ENCODE measurements around the gene MAPK4. TPM values are rescaled to one million over a fixed set of nuclear protein-coding genes. Genes with fewer than 3 reads are reported as not detected.

The MAPK4 gene
- total and polyA plus RNA-seq, 10 of the 15 experiments (the other 5 are each of a cell fraction or from before 2014, with no cell fraction given): 0.03 to 0.11 (median 0.06) TPM; not detected in 4

GRCh38 chr18:50614838-50615237 lies 55.0 kb downstream of the MAPK4 start:
- in situ Hi-C loops (cut with MboI) (no loop called here), intact Hi-C loops (cut with micrococcal nuclease; ENCODE audit: unreplicated experiment) (no loop called here)
- WGBS (ENCODE audit: insufficient coverage, insufficient replicate concordance, low lambda C conversion rate, missing lambda C conversion rate): 86% methylated on average over 5 of the region's 5 CpGs
- Histone ChIP-seq H3K9me3 (replicated peaks; ENCODE audit: control insufficient read depth, insufficient read depth, low read length) (no peaks in the 10 kb centered on the region; the same call in 2 of the 3 replicates), H2AFZ (ENCODE audit: control insufficient read depth, low read depth, low read length) (no peak overlapping the region), H3K36me3 (ENCODE audit: control insufficient read depth in 2 of 2, insufficient read depth in 2 of 2, low read length in 1 of 2) (no peaks in the 10 kb centered on the region), H3K27me3 (replicated peaks in 1 of 2; ENCODE audit: control insufficient read depth in 2 of 2, insufficient read depth in 2 of 2, low read length in 1 of 2) (no peaks in the 10 kb centered on the region; a peak in 1 of 4 replicates), H3K9ac (ENCODE audit: control insufficient read depth, insufficient read depth, low read length) (no peak overlapping the region), H3K4me3 (no peak overlapping the region), H3K4me1 (ENCODE audit: control insufficient read depth, insufficient read depth, low read length) (no peaks in the 10 kb centered on the region), H3K4me2 (ENCODE audit: control insufficient read depth, insufficient read depth) (no peak overlapping the region), H3K27ac (ENCODE audit: control insufficient read depth, insufficient read depth) (no peak overlapping the region), H3K79me2 (ENCODE audit: control insufficient read depth, insufficient read depth, low read length) (no peaks in the 10 kb centered on the region), H4K20me1 (ENCODE audit: control insufficient read depth, insufficient read depth) (no peaks in the 10 kb centered on the region)
- ChIA-PET SMC1A (ENCODE audit: uncharacterized antibody, unreplicated experiment) (no interaction called here), CTCF (no interaction called here), RAD21 (ENCODE audit: unreplicated experiment) (no interaction called here), POLR2A (no interaction called here)
- FAIRE-seq (no peak), ATAC-seq (no peak), DNase-seq (ENCODE audit: low read depth, low spot score) (no peak)
- TF ChIP-seq BACH1 (IDR thresholded peaks at IDR 0.05; ENCODE audit: borderline replicate concordance): no peak
- no TSS peak for BruUV-seq (replicated peaks)

- Histone ChIP-seq H3K79me2 (ENCODE audit: control insufficient read depth, insufficient read depth, low read length) (no peaks in the 10 kb centered on the region), H3K27ac (ENCODE audit: control insufficient read depth, insufficient read depth) (no peak overlapping the region), H3K4me1 (ENCODE audit: control insufficient read depth, insufficient read depth, low read length) (no peaks in the 10 kb centered on the region), H2AFZ (ENCODE audit: control insufficient read depth, low read depth, low read length) (no peak overlapping the region), H3K27me3 (replicated peaks in 1 of 2; ENCODE audit: control insufficient read depth in 2 of 2, insufficient read depth in 2 of 2, low read length in 1 of 2) (no peaks in the 10 kb centered on the region; a peak in 1 of 4 replicates), H3K36me3 (ENCODE audit: control insufficient read depth in 2 of 2, insufficient read depth in 2 of 2, low read length in 1 of 2) (no peaks in the 10 kb centered on the region), H3K9ac (ENCODE audit: control insufficient read depth, insufficient read depth, low read length) (no peak overlapping the region), H4K20me1 (ENCODE audit: control insufficient read depth, insufficient read depth) (no peaks in the 10 kb centered on the region), H3K4me3 (no peak overlapping the region), H3K9me3 (replicated peaks; ENCODE audit: control insufficient read depth, insufficient read depth, low read length) (no peaks in the 10 kb centered on the region; the same call in 2 of the 3 replicates), H3K4me2 (ENCODE audit: control insufficient read depth, insufficient read depth) (no peak overlapping the region)
- DNase-seq (ENCODE audit: low read depth, low spot score) (no peak), ATAC-seq (no peak), FAIRE-seq (no peak)
- SMC1A ChIA-PET (ENCODE audit: uncharacterized antibody, unreplicated experiment): no interaction called here
- no TSS peak for BruUV-seq (replicated peaks)
- RAD21 ChIA-PET (ENCODE audit: unreplicated experiment): no interaction called here
- in situ Hi-C loops (cut with MboI) (no loop called here), intact Hi-C loops (cut with micrococcal nuclease; ENCODE audit: unreplicated experiment) (no loop called here)
- CTCF ChIA-PET: no interaction called here
- POLR2A ChIA-PET: no interaction called here
- TF ChIP-seq SREBF2 (IDR thresholded peaks at IDR 0.05; ENCODE audit: low read length) (no peak), BMI1 (IDR thresholded peaks at IDR 0.05; ENCODE audit: borderline replicate concordance) (no peak)
- WGBS (ENCODE audit: insufficient coverage, insufficient replicate concordance, low lambda C conversion rate, missing lambda C conversion rate): 24% methylated on average over 5 of the region's 5 CpGs
Observed at GRCh38 chr18:50616484-50617048, 56.7 kb downstream of the MAPK4 start.

All from GM12878 (cell line).